Loucy (cell line): ENCODE results near the gene PMVK.

Experiments used
- H2AFZ ChIP-seq: fragments of 200-600 bp; sonication (generic); 2 replicates; pipeline ENCODE4 v1.6.0; 2016; ENCODE audit warnings: antibody characterized with exemption, mild to moderate bottlenecking, low read length, moderate library complexity
- H3F3A ChIP-seq: fragments of 200-600 bp; 2 replicates; pipeline ENCODE4 v1.6.0; 2016; ENCODE audit warnings: antibody characterized with exemption, low read depth, mild to moderate bottlenecking
- H3K27me3 ChIP-seq: fragments of 200-600 bp; sonication (generic); 2 replicates; pipeline ENCODE4 v1.6.1; 2014; ENCODE audit warnings: low read length, mild to moderate bottlenecking; ENCODE audit not compliant: insufficient read depth, poor library complexity, severe bottlenecking
- H3K36me3 ChIP-seq: fragments of 200-600 bp; sonication (generic); 2 replicates; pipeline ENCODE4 v1.6.1; 2016; ENCODE audit warnings: low read length; ENCODE audit not compliant: insufficient read depth
- H3K4me1 ChIP-seq: fragments of 200-600 bp; sonication (generic); 2 replicates; pipeline ENCODE4 v1.5.1; 2014; ENCODE audit warnings: low read length, mild to moderate bottlenecking; ENCODE audit not compliant: insufficient read depth, poor library complexity, severe bottlenecking
- H3K4me2 ChIP-seq: fragments of 200-600 bp; sonication (generic); 2 replicates; pipeline ENCODE4 v1.6.0; 2014; ENCODE audit warnings: antibody characterized with exemption, low read length, low read depth, mild to moderate bottlenecking; ENCODE audit not compliant: poor library complexity, severe bottlenecking
- H3K4me3 ChIP-seq: fragments of 200-600 bp; sonication (generic); 2 replicates; pipeline ENCODE4 v1.5.1; 2014; ENCODE audit warnings: low read length, mild to moderate bottlenecking, mixed read lengths; ENCODE audit not compliant: poor library complexity, severe bottlenecking
- H3K79me2 ChIP-seq: fragments of 200-600 bp; sonication (generic); 2 replicates; pipeline ENCODE4 v1.6.1; 2014; ENCODE audit warnings: low read length; ENCODE audit not compliant: insufficient read depth
- H3K9ac ChIP-seq: fragments of 200-600 bp; sonication (generic); 2 replicates; pipeline ENCODE4 v1.6.0; 2014; ENCODE audit warnings: mild to moderate bottlenecking, low read depth, low read length, moderate library complexity; ENCODE audit not compliant: poor library complexity, severe bottlenecking
- H3K9me2 ChIP-seq: fragments of 200-600 bp; sonication (generic); replicated peaks from 2 replicates; pipeline ENCODE4 v1.6.1; 2016; ENCODE audit warnings: low read depth, low read length, mixed read lengths
- H3K9me3 ChIP-seq: fragments of 200-600 bp; sonication (generic); 2 replicates; pipeline ENCODE4 v1.6.1; 2014; ENCODE audit warnings: mild to moderate bottlenecking, antibody characterized with exemption, low read length, low read depth; ENCODE audit not compliant: insufficient read depth
- H4K20me1 ChIP-seq: fragments of 200-600 bp; sonication (generic); 2 replicates; pipeline ENCODE4 v1.6.0; 2014; ENCODE audit warnings: antibody characterized with exemption, low read length, mild to moderate bottlenecking; ENCODE audit not compliant: insufficient read depth, poor library complexity, severe bottlenecking
- CTCF ChIP-seq: fragments of 200-600 bp; sonication (generic); conservative IDR thresholded peaks from 2 replicates; pipeline ENCODE4 v1.5.1; 2014; ENCODE audit warnings: mild to moderate bottlenecking, antibody characterized with exemption, low read length
- EZH2phosphoT487 ChIP-seq: fragments of 200-600 bp; IDR thresholded peaks from 2 replicates; pipeline ENCODE4 v1.6.1; 2018; ENCODE audit warnings: antibody characterized with exemption, mild to moderate bottlenecking, moderate library complexity, borderline replicate concordance

Gene PMVK

DNA sequence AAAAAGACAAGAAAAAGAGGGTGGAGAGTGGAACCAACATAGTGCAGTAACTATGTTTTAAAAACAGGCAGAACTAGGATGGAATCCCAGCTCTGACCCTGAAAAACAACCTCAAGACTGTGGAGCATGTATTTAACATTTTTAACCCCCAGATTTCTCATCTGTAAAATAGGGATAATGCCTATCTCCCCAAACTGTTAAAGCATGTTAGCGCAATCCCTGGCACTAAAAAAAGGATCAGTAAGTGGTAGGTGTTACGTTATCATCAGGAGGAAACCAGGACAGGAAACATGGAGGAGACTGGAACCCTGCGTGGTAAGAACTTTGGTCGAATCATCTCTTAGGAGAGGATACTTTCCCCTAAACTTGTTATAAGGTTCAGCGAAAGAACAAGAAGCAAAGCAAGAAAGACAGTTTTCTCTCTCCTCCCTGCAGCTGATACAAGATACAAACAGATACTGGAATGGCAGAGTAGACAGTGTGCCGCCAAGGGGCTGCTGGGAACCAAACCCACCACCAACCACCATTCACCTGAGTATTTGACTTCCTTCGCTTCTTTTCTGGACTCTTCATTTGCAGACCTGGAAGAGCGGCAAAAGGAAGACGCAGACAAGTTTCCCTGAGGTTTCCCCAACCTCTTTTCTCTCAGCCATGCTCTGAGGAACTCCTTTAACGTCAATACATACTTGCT is 24.1 kb upstream of the PMVK start:
- Histone ChIP-seq H3K4me3 (peak overlapping the region; percentile 92), H3K4me2 (peak overlapping the region; percentile 84), H4K20me1 (peaks cover 20% of the 10 kb centered on the region), H3K9me2 (no peaks in the 10 kb centered on the region), H3K9ac (peak overlapping the region; percentile 93), H2AFZ (no peak overlapping the region), H3K79me2 (peaks cover 68% of the 10 kb centered on the region), H3K4me1 (peaks cover 35% of the 10 kb centered on the region), H3K9me3 (no peaks in the 10 kb centered on the region), H3K36me3 (peaks cover 15% of the 10 kb centered on the region; the same call in 1 of the 2 replicates), H3F3A (peaks cover 3% of the 10 kb centered on the region; the same call in 1 of the 2 replicates), H3K27me3 (no peaks in the 10 kb centered on the region)
- TF ChIP-seq EZH2phosphoT487 (no peak), CTCF (no peak)

DNA sequence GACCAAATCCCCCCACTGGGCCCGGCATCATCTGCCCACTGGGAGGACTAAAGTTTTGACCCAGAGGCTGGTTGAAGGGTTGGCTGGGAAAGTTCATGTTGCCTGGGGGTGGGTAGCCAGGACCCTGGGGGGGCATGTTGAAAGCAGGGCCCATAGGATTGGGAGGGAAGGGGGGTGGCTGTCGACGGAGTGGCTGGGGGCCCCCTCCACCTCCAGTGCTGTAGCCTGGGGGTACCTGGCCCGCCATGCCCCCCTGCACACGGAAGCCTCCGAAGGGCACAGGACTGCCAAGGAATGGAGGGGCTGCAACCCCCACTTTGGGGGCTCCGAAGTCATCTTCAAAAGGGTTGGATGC is 22.9 kb upstream of the PMVK start:
- Histone ChIP-seq H3K4me3 (no peak overlapping the region), H4K20me1 (peaks cover 24% of the 10 kb centered on the region), H3K4me2 (peak overlapping the region; percentile 84), H3K9me3 (no peaks in the 10 kb centered on the region), H3K4me1 (peaks cover 46% of the 10 kb centered on the region), H3K9ac (no peak overlapping the region), H3K9me2 (no peaks in the 10 kb centered on the region), H3K27me3 (no peaks in the 10 kb centered on the region), H3K36me3 (peaks cover 11% of the 10 kb centered on the region; the same call in 1 of the 2 replicates), H2AFZ (no peak overlapping the region), H3K79me2 (peaks cover 76% of the 10 kb centered on the region), H3F3A (peaks cover 7% of the 10 kb centered on the region; the same call in 1 of the 2 replicates)
- TF ChIP-seq CTCF, result no peak
- no peak for TF ChIP-seq EZH2phosphoT487

- Histone ChIP-seq H3K9me3 (no peaks in the 10 kb centered on the region), H3K36me3 (peaks cover 9% of the 10 kb centered on the region; the same call in 1 of the 2 replicates), H2AFZ (no peak overlapping the region), H3K4me3 (no peak overlapping the region), H3K4me2 (no peak overlapping the region), H3K9ac (no peak overlapping the region), H3K27me3 (no peaks in the 10 kb centered on the region), H3F3A (peaks cover 7% of the 10 kb centered on the region; the same call in 1 of the 2 replicates), H3K79me2 (peaks cover 82% of the 10 kb centered on the region), H4K20me1 (peaks cover 24% of the 10 kb centered on the region), H3K4me1 (peaks cover 52% of the 10 kb centered on the region), H3K9me2 (no peaks in the 10 kb centered on the region)
- TF ChIP-seq EZH2phosphoT487 (no peak), CTCF (no peak)
Measured at GRCh38 chr1:154958681-154959425, 22.3 kb upstream of the PMVK start.
